Activated CD8-positive, alpha-beta T cell treated with anti-CD3 and anti-CD28 coated beads for 36 hours (primary cell): ENCODE measurements around the gene ABHD10. TPM values are rescaled to one million over a fixed set of nuclear protein-coding genes. Genes with fewer than 3 reads are reported as not detected.

Experiments
- ATAC-seq: fragments of 200-7000 bp; cut with Tn5 transposase; one replicate; pipeline ENCODE4 v1.10.0; 2021; ENCODE audit warnings: mild to moderate bottlenecking, moderate library complexity
- CTCF ChIA-PET: fragments of 350-600 bp; sonication (Branson Sonifier 250); formaldehyde crosslinking; loops from one replicate; lab custom pipeline; 2021; ENCODE audit warnings: antibody characterized with exemption; lab: Charles Lee
- POLR2A ChIA-PET: fragments of 350-600 bp; sonication (Branson Sonifier 250); formaldehyde crosslinking; loops from one replicate; lab custom pipeline; 2021; ENCODE audit warnings: antibody characterized with exemption; lab: Charles Lee
- DNase-seq: peaks from one replicate; pipeline ENCODE4 v3.0.0-alpha.2; 2020
- H3K27ac Mint-ChIP-seq: one replicate; pipeline ENCODE4 v1.8.0; 2021; ENCODE audit warnings: mild to moderate bottlenecking, mixed read lengths
- H3K27me3 Mint-ChIP-seq: one replicate; pipeline ENCODE4 v1.8.0; 2021; ENCODE audit warnings: mixed read lengths
- H3K36me3 Mint-ChIP-seq: one replicate; pipeline ENCODE4 v1.8.0; 2021; ENCODE audit warnings: low read depth, mixed read lengths
- H3K4me1 Mint-ChIP-seq: one replicate; pipeline ENCODE4 v1.8.0; 2021; ENCODE audit warnings: low read depth, mixed read lengths
- H3K4me3 Mint-ChIP-seq: one replicate; pipeline ENCODE4 v1.8.0; 2021; ENCODE audit warnings: mild to moderate bottlenecking, moderate library complexity, mixed read lengths
- H3K9me3 Mint-ChIP-seq: one replicate; pipeline ENCODE4 v1.8.0; 2021; ENCODE audit warnings: mixed read lengths
- intact Hi-C: fragments of 100-400 bp; cut with micrococcal nuclease; formaldehyde crosslinking; loops from one replicate; pipeline ENCODE4 v1.10.0; 2022
- total RNA-seq, 2 experiments: library from RNA; stranded (reverse); gene quantifications; one replicate each; pipeline ENCODE4 v1.2.3, GENCODE V29; 2021
- TF ChIP-seq, protein P1 (sequence below): fragments of 200-600 bp; IDR thresholded peaks from one replicate; pipeline ENCODE4 v1.8.0; 2022; ENCODE audit warnings: antibody characterized with exemption, mild to moderate bottlenecking

Gene ABHD10
- total RNA-seq, 2 experiments from 2014 or later, result 59.4 to 66.5 TPM

DNA sequence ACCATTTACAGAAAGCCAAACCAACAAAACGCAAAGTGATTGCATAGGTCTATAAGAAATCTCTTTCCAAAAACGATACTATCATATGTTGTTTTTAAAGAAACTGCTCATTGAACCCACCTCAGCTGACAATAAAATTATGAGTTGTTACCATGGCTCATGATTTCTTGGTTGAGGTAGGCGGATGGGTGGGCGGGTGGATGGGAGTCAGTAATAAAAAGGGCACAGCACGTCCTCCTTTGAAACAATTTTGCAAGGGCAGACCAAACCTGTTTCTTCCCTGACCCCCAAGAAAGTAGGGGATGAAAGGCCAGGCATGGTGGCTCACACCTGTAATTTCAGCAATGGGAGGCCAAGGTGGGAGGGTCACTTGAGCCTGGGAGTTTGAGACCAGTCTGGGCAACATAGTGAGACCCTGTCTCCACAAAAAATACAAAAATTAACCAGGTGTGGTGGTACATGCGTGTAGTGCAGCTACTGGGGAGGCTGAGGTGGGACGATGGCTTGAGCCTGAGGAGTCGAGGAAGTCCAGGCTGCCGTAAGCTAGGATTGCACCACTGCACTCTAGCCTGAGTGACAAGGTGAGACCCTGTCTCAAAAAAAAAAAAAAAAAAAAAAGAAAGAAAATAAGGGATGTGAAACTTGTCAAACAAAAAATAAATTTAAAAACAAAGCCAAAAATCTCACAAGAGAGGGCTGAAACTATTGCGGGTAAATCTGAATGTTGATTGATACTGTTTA lies 2.1 kb downstream of the ABHD10 start:
- POLR2A ChIA-PET, result interaction anchor here (0.9 kb wide), 1 partner anchor 12 kb away, joined by 3 read pairs; no protein-coding TSS in a partner anchor
- intact Hi-C loops, result no loop called here
- Mint-ChIP-seq H3K27ac (peak overlapping the region; percentile 70), H3K9me3 (no peaks in the 10 kb centered on the region), H3K4me3 (peak overlapping the region; percentile 92), H3K36me3 (peaks cover 34% of the 10 kb centered on the region), H3K27me3 (no peaks in the 10 kb centered on the region), H3K4me1 (peaks cover 57% of the 10 kb centered on the region)
- ATAC-seq (no peak), DNase-seq (peak; percentile 69)
- TF ChIP-seq, protein P1, sequence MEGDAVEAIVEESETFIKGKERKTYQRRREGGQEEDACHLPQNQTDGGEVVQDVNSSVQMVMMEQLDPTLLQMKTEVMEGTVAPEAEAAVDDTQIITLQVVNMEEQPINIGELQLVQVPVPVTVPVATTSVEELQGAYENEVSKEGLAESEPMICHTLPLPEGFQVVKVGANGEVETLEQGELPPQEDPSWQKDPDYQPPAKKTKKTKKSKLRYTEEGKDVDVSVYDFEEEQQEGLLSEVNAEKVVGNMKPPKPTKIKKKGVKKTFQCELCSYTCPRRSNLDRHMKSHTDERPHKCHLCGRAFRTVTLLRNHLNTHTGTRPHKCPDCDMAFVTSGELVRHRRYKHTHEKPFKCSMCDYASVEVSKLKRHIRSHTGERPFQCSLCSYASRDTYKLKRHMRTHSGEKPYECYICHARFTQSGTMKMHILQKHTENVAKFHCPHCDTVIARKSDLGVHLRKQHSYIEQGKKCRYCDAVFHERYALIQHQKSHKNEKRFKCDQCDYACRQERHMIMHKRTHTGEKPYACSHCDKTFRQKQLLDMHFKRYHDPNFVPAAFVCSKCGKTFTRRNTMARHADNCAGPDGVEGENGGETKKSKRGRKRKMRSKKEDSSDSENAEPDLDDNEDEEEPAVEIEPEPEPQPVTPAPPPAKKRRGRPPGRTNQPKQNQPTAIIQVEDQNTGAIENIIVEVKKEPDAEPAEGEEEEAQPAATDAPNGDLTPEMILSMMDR, result no peak
- CTCF ChIA-PET, result interaction anchor here (1.2 to 7.3 kb wide), 8 partner anchors 8 to 264 kb away, joined by 3 to 73 read pairs (median 24); no protein-coding TSS in a partner anchor

DNA sequence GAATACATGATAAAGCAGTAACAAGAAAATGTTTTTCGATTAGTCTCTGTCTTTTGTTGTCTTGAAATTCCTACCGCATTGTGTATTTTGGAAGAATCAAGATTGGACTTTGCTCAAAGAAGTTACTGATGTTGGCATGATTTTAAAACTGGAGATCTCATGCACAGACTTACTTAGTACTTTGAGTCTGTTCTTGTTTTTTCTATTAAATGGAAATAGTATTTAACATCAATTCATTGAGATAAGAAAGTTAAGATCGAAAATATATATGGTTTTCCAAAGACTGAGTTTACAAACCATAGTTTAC lies 2.6 kb downstream of the ABHD10 start:
- Mint-ChIP-seq H3K4me1 (peaks cover 60% of the 10 kb centered on the region), H3K27ac (peak overlapping the region; percentile 30), H3K4me3 (peak overlapping the region; percentile 92), H3K9me3 (no peaks in the 10 kb centered on the region), H3K27me3 (no peaks in the 10 kb centered on the region), H3K36me3 (peaks cover 39% of the 10 kb centered on the region)
- intact Hi-C loops, result no loop called here
- DNase-seq (no peak), ATAC-seq (no peak)
- POLR2A ChIA-PET, result no interaction called here
- CTCF ChIA-PET, result interaction anchor here (0.9 to 7.3 kb wide), 7 partner anchors 8 to 264 kb away, joined by 3 to 73 read pairs (median 4); no protein-coding TSS in a partner anchor
- TF ChIP-seq, protein P1, result no peak

DNA sequence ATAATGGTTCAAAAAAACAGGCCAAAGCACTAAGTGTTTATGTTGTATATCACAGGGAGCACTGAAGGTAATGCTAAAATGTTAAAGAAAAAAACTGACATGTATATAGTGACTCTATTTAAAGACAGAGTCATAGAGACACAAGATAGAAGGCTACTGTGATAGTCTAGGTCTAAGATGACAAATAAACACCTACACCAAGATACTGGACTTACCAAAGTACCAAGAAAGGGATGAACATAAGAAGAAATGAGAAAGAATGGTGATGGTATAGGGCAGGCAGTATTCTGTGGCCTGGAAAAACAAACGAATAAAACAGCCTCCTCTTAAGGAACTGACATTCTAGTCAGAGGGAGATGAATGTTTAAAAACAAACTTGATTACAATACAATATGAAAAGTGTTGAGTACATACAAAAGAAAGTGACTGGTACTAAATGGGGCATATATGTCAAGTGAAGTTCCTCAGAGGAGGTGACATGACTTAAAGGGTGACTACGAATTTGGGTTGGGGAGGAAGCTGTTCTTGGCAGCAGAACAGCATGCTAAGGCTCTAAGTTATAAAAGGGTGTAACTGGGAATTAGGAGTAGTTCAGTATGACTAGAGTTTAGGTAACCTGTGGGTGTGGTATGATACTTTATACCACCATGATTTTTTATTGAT lies 5.9 kb downstream of the ABHD10 start:
- Mint-ChIP-seq H3K27me3 (no peaks in the 10 kb centered on the region), H3K4me3 (no peak overlapping the region), H3K27ac (peak overlapping the region; percentile 80), H3K36me3 (peaks cover 55% of the 10 kb centered on the region), H3K9me3 (no peaks in the 10 kb centered on the region), H3K4me1 (peaks cover 71% of the 10 kb centered on the region)
- ChIA-PET CTCF (interaction anchor here (0.7 to 21.1 kb wide), 3 partner anchors 17 to 59 kb away, joined by 3 to 477 read pairs (median 98); no protein-coding TSS in a partner anchor), POLR2A (interaction anchor here (1.4 kb wide), 1 partner anchor 9 kb away, joined by 3 read pairs; no protein-coding TSS in a partner anchor)
- DNase-seq, result no peak
- peak; percentile 52 for ATAC-seq
- TF ChIP-seq, protein P1, result no peak
- intact Hi-C loops, result loop anchor here (5.0 kb wide), 1 partner anchor 58 kb away; no protein-coding TSS in a partner anchor

DNA sequence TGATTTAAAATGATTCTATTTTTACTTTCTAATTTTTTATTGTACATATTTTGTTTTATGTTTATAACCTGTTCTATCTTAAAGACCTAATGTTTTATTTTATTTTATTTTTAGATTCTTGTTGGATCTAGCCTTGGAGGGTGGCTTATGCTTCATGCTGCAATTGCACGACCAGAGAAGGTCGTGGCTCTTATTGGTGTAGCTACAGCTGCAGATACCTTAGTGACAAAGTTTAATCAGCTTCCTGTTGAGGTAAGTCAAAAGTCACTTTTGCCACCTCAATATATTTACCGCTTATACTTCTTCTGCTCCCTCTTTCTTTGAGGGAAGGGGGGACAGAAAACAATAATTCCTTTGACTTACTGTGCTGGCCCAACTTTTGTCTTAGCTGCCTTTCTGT lies 8.0 kb downstream of the ABHD10 start:
- H3K27me3 Mint-ChIP-seq, result no peaks in the 10 kb centered on the region
- H3K4me3 Mint-ChIP-seq, result no peak overlapping the region
- H3K4me1 Mint-ChIP-seq, result peaks cover 53% of the 10 kb centered on the region
- H3K9me3 Mint-ChIP-seq, result no peaks in the 10 kb centered on the region
- POLR2A ChIA-PET, result interaction anchor here (1.3 kb wide), 1 partner anchor 8 kb away, joined by 5 read pairs; no protein-coding TSS in a partner anchor
- ATAC-seq (peak; percentile 59), DNase-seq (peak; percentile 11)
- CTCF ChIA-PET, result interaction anchor here (0.8 to 21.1 kb wide), 6 partner anchors 8 to 57 kb away, joined by 3 to 477 read pairs (median 6); no protein-coding TSS in a partner anchor
- TF ChIP-seq, protein P1, result no peak
- H3K27ac Mint-ChIP-seq, result peak overlapping the region; percentile 18
- peaks cover 51% of the 10 kb centered on the region for H3K36me3 Mint-ChIP-seq
- intact Hi-C loops, result loop anchor here (5.0 kb wide), 1 partner anchor 56 kb away; no protein-coding TSS in a partner anchor
